PC-9 (cell line): ENCODE measurements around the gene HELZ. TPM values are rescaled to one million over a fixed set of nuclear protein-coding genes. Genes with fewer than 3 reads are reported as not detected.

ENCODE experiments used
- BruUV-seq: library from RNA; stranded (reverse); fragments of 400-500 nt; replicated peaks from 2 replicates; lab custom pipeline; 2021; lab: Mats Ljungman, UMichigan
- CTCF ChIA-PET: fragments of 300-600 bp; sonication (Branson Sonifier 250); formaldehyde crosslinking; loops from one replicate; lab custom pipeline; 2022; ENCODE audit warnings: antibody characterized with exemption; lab: Charles Lee
- POLR2A ChIA-PET: fragments of 300-600 bp; sonication (Branson Sonifier 250); formaldehyde crosslinking; loops from one replicate; lab custom pipeline; 2022; ENCODE audit warnings: antibody characterized with exemption; ENCODE audit not compliant: unreplicated experiment; lab: Charles Lee
- DNase-seq, 2 experiments: peaks; one replicate each; pipeline versions ENCODE4 v3.0.0 to v3.0.0-alpha.2; 2015 to 2022; ENCODE audit warnings: mixed read lengths in 1 of 2
- H2AFZ ChIP-seq: fragments of 200-600 bp; sonication (generic); 2 replicates; pipeline ENCODE4 v1.8.1; 2017; ENCODE audit warnings: antibody characterized with exemption
- H3F3A ChIP-seq: fragments of 200-600 bp; sonication (generic); 2 replicates; pipeline ENCODE4 v1.8.1; 2017; ENCODE audit warnings: antibody characterized with exemption, mild to moderate bottlenecking, low read depth; ENCODE audit not compliant: insufficient read depth
- H3K27ac ChIP-seq: fragments of 200-600 bp; sonication (generic); 2 replicates; pipeline ENCODE4 v1.6.1; 2016; ENCODE audit warnings: mixed run types
- H3K27me3 ChIP-seq: fragments of 200-600 bp; sonication (generic); 2 replicates; pipeline ENCODE4 v1.6.1; 2016; ENCODE audit warnings: low read depth, mixed run types; ENCODE audit not compliant: insufficient read depth
- H3K36me3 ChIP-seq: fragments of 200-600 bp; sonication (generic); 2 replicates; pipeline ENCODE4 v1.6.1; 2016; ENCODE audit warnings: low read depth, mixed run types
- H3K4me1 ChIP-seq: fragments of 200-600 bp; sonication (generic); replicated peaks from 2 replicates; pipeline ENCODE4 v1.6.1; 2016; ENCODE audit warnings: mixed run types; ENCODE audit not compliant: insufficient read depth
- H3K4me2 ChIP-seq: fragments of 200-600 bp; sonication (generic); 2 replicates; pipeline ENCODE4 v1.6.1; 2017; ENCODE audit warnings: mixed run types
- H3K4me3 ChIP-seq: fragments of 200-600 bp; sonication (generic); 2 replicates; pipeline ENCODE4 v1.6.1; 2016; ENCODE audit warnings: mixed run types
- H3K79me2 ChIP-seq: fragments of 200-600 bp; sonication (generic); 2 replicates; pipeline ENCODE4 v1.6.1; 2017; ENCODE audit warnings: low read depth, mixed run types
- H3K9me2 ChIP-seq: fragments of 200-600 bp; sonication (generic); 2 replicates; pipeline ENCODE4 v1.8.1; 2017; ENCODE audit warnings: mild to moderate bottlenecking; ENCODE audit not compliant: insufficient read depth
- H3K9me3 ChIP-seq: fragments of 200-600 bp; sonication (generic); 2 replicates; pipeline ENCODE4 v1.8.1; 2016; ENCODE audit warnings: low read depth; ENCODE audit not compliant: insufficient read depth
- H4K20me1 ChIP-seq: fragments of 200-600 bp; sonication (generic); 2 replicates; pipeline ENCODE4 v1.8.1; 2017; ENCODE audit not compliant: insufficient read depth
- EZH2 ChIP-seq: fragments of 200-600 bp; sonication (generic); IDR thresholded peaks from 2 replicates; pipeline ENCODE4 v1.8.0; 2017; ENCODE audit warnings: antibody characterized with exemption, low read depth
- intact Hi-C: fragments of 100-400 bp; cut with micrococcal nuclease; formaldehyde crosslinking; loops from one replicate; pipeline ENCODE4 v1.10.0; 2022; ENCODE audit not compliant: unreplicated experiment
- total RNA-seq: library from RNA; stranded (reverse); gene quantifications from 2 replicates; pipeline ENCODE4 v1.2.3, GENCODE V29; 2021
- TF ChIP-seq, protein P1 (sequence below): fragments of 200-600 bp; sonication (generic); conservative IDR thresholded peaks from 2 replicates; pipeline ENCODE4 v1.6.1; 2017; ENCODE audit warnings: mixed run types, antibody characterized with exemption, mild to moderate bottlenecking, moderate library complexity

Gene HELZ
- total RNA-seq, 1 experiment from 2014 or later, result 38.0 TPM

DNA sequence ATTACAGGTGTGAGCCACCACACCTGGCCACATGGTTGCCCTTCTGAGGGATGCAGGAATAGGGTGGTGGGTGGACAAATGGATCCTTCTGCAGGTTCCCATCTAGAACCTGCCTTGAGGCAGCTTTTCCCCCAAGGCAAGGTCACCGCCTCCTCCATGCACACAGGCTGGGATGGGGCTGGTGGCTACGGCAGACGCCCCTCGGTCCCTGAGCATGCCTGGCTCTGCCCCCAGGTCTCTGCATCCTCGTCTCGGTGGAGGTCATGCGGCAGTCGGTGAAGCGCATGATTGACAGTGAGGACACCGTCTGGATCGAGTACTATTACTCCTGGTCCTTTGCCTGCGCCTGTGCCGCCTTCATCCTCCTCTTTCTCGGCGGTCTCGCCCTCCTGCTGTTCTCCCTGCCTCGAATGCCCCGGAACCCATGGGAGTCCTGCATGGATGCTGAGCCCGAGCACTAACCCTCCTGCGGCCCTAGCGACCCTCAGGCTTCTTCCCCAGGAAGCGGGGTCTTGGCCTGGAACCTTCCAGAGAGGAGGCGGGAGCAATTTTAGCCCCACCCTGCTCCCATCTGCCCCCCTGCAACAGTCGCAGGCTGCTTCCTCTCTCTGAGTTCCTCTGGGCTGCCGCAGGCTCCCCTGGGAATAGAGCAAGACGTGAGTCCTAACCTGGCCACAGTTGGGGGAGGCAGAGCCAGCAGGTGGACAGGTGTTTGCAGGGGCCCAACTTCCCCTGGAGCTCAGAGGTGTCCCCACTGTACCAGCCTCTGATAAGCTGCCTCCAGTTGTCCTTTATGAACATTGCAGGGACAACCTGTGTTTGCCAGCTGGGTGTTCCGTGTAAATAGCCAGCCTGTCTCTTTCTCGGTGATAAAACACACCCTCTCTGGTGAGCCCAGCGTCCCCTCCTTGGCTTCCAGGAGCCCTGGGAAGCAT, 188.9 kb downstream of the HELZ start:
- Histone ChIP-seq H3F3A (no peaks in the 10 kb centered on the region), H3K9me2 (no peaks in the 10 kb centered on the region), H3K27me3 (no peaks in the 10 kb centered on the region), H3K4me1 (no peaks in the 10 kb centered on the region), H2AFZ (no peak overlapping the region), H3K4me3 (no peak overlapping the region), H4K20me1 (no peaks in the 10 kb centered on the region), H3K27ac (no peak overlapping the region), H3K79me2 (no peaks in the 10 kb centered on the region), H3K9me3 (no peaks in the 10 kb centered on the region), H3K4me2 (no peak overlapping the region), H3K36me3 (no peaks in the 10 kb centered on the region)
- intact Hi-C loops, result no loop called here
- TF ChIP-seq, protein P1, sequence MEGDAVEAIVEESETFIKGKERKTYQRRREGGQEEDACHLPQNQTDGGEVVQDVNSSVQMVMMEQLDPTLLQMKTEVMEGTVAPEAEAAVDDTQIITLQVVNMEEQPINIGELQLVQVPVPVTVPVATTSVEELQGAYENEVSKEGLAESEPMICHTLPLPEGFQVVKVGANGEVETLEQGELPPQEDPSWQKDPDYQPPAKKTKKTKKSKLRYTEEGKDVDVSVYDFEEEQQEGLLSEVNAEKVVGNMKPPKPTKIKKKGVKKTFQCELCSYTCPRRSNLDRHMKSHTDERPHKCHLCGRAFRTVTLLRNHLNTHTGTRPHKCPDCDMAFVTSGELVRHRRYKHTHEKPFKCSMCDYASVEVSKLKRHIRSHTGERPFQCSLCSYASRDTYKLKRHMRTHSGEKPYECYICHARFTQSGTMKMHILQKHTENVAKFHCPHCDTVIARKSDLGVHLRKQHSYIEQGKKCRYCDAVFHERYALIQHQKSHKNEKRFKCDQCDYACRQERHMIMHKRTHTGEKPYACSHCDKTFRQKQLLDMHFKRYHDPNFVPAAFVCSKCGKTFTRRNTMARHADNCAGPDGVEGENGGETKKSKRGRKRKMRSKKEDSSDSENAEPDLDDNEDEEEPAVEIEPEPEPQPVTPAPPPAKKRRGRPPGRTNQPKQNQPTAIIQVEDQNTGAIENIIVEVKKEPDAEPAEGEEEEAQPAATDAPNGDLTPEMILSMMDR, result no peak
- no peak for TF ChIP-seq EZH2
- DNase-seq, result no peak
- ChIA-PET CTCF (interaction anchor here (0.7 kb wide), 1 partner anchor 52 kb away, joined by 3 read pairs; no protein-coding TSS in a partner anchor), POLR2A (no interaction called here)
- no TSS peak for BruUV-seq

DNA sequence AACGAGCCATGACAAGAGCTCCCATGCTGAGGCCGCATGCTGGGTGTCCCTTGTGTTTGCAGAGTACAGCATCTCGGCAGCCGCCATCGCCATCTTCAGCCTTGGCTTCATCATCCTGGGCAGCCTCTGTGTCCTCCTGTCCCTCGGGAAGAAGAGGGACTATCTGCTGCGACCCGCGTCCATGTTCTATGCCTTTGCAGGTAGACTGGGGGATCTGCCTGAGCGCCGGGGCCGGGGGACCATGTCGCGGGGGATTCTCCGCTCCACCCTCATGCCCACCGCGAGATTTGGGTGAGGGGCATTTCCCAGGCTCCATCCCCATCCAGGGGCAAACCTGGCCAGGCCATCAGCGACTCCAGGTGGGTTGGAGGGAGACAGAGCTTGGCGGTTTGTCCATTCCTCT, 190.0 kb downstream of the HELZ start:
- no peak overlapping the region for H3K4me2 ChIP-seq
- H3K9me2 ChIP-seq, result no peaks in the 10 kb centered on the region
- intact Hi-C loops, result no loop called here
- POLR2A ChIA-PET, result no interaction called here
- no peak for TF ChIP-seq EZH2
- TF ChIP-seq, protein P1, result no peak
- H4K20me1 ChIP-seq, result no peaks in the 10 kb centered on the region
- H3K9me3 ChIP-seq, result no peaks in the 10 kb centered on the region
- H3F3A ChIP-seq, result no peaks in the 10 kb centered on the region
- no peaks in the 10 kb centered on the region for H3K79me2 ChIP-seq
- no peak overlapping the region for H2AFZ ChIP-seq
- no peaks in the 10 kb centered on the region for H3K36me3 ChIP-seq
- BruUV-seq, result no TSS peak
- no peaks in the 10 kb centered on the region for H3K4me1 ChIP-seq
- CTCF ChIA-PET, result no interaction called here
- H3K27me3 ChIP-seq, result no peaks in the 10 kb centered on the region
- no peak overlapping the region for H3K27ac ChIP-seq
- no peak overlapping the region for H3K4me3 ChIP-seq
- DNase-seq, result no peak

- POLR2A ChIA-PET, result no interaction called here
- H2AFZ ChIP-seq, result no peak overlapping the region
- no peak for TF ChIP-seq EZH2
- TF ChIP-seq, protein P1, result no peak
- H3K9me3 ChIP-seq, result no peaks in the 10 kb centered on the region
- H3K36me3 ChIP-seq, result no peaks in the 10 kb centered on the region
- no peak overlapping the region for H3K4me3 ChIP-seq
- H4K20me1 ChIP-seq, result no peaks in the 10 kb centered on the region
- no peak for DNase-seq
- CTCF ChIA-PET, result no interaction called here
- no peaks in the 10 kb centered on the region for H3K4me1 ChIP-seq
- no peaks in the 10 kb centered on the region for H3K27me3 ChIP-seq
- intact Hi-C loops, result no loop called here
- H3K27ac ChIP-seq, result no peak overlapping the region
- no peaks in the 10 kb centered on the region for H3F3A ChIP-seq
- no peaks in the 10 kb centered on the region for H3K9me2 ChIP-seq
- H3K4me2 ChIP-seq, result no peak overlapping the region
- H3K79me2 ChIP-seq, result no peaks in the 10 kb centered on the region
- BruUV-seq, result no TSS peak
Measured at GRCh38 chr17:67054608-67055007, 190.4 kb downstream of the HELZ start.
